Upper lobe of left lung (tissue), 4 donors: ENCODE measurements around the gene POLK.

ENCODE experiments used
- POLR2A ChIP-seq, 4 donors: fragments of 450-650 bp; IDR thresholded peaks; one replicate each; pipeline ENCODE4 v1.5.1; 2016 to 2017; ENCODE audit warnings: antibody characterized with exemption in 4 of 4, mild to moderate bottlenecking in 2 of 4
- POLR2AphosphoS5 ChIP-seq, 2 donors: sonication (generic); formaldehyde crosslinking; IDR thresholded peaks; one replicate each; pipeline ENCODE4 v1.5.1; 2017; ENCODE audit warnings: antibody characterized with exemption in 2 of 2
- TF ChIP-seq, protein P1 (sequence below), 6 experiments: fragments of 450-650 bp in 4 of 6; fragments of 200-600 bp in 2 of 6; sonication (generic) in 2 of 6; IDR thresholded peaks; one replicate each; pipeline ENCODE4 v1.5.1; 2016 to 2019; ENCODE audit warnings: antibody characterized with exemption in 6 of 6

DNA sequence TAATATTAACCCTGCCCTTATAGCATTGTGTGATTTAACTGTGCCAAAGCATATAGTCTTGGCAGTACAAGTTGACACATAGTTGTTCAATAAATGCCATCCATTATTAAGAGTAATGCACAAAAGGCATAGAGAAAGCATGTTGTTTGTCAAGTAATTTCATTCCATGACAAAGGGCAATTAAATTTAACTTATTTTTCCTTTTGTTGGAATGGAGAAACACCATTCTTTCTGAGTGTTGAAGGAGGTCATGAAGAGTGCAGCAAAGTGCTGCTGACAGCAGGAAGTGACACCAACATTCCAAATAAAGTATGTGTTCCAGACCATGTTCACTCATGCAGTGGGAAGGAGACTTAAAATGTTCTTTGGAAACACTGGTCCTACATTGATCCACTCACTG is 128.7 kb downstream of the POLK start:
- TF ChIP-seq POLR2A (IDR thresholded peaks at IDR 0.05): no peak
- TF ChIP-seq, protein P1, sequence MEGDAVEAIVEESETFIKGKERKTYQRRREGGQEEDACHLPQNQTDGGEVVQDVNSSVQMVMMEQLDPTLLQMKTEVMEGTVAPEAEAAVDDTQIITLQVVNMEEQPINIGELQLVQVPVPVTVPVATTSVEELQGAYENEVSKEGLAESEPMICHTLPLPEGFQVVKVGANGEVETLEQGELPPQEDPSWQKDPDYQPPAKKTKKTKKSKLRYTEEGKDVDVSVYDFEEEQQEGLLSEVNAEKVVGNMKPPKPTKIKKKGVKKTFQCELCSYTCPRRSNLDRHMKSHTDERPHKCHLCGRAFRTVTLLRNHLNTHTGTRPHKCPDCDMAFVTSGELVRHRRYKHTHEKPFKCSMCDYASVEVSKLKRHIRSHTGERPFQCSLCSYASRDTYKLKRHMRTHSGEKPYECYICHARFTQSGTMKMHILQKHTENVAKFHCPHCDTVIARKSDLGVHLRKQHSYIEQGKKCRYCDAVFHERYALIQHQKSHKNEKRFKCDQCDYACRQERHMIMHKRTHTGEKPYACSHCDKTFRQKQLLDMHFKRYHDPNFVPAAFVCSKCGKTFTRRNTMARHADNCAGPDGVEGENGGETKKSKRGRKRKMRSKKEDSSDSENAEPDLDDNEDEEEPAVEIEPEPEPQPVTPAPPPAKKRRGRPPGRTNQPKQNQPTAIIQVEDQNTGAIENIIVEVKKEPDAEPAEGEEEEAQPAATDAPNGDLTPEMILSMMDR (IDR thresholded peaks at IDR 0.05): no peak
- TF ChIP-seq POLR2AphosphoS5 (IDR thresholded peaks at IDR 0.05): no peak
